Activated CD4-positive, alpha-beta memory T cell treated with anti-CD3 and anti-CD28 coated beads for 36 hours (primary cell): ENCODE measurements around the gene TRMT112. TPM values are rescaled to one million over a fixed set of nuclear protein-coding genes. Genes with fewer than 3 reads are reported as not detected.
A peak's percentile ranks its signal among the peaks of the same experiment; 100 is the strongest.

ENCODE experiments used
- CTCF ChIA-PET: fragments of 350-600 bp; sonication (Branson Sonifier 250); formaldehyde crosslinking; loops from one replicate; lab custom pipeline; 2021; ENCODE audit warnings: antibody characterized with exemption, inconsistent platforms; lab: Charles Lee
- POLR2A ChIA-PET: fragments of 350-600 bp; sonication (Branson Sonifier 250); formaldehyde crosslinking; loops from one replicate; lab custom pipeline; 2021; ENCODE audit warnings: antibody characterized with exemption; lab: Charles Lee
- DNase-seq: peaks from one replicate; pipeline ENCODE4 v3.0.0-alpha.2; 2020
- H3K27ac Mint-ChIP-seq: one replicate; pipeline ENCODE4 v1.8.0; 2021; ENCODE audit warnings: mixed read lengths
- H3K27me3 Mint-ChIP-seq: one replicate; pipeline ENCODE4 v1.8.0; 2021; ENCODE audit warnings: mixed read lengths
- H3K36me3 Mint-ChIP-seq: one replicate; pipeline ENCODE4 v1.8.0; 2021; ENCODE audit warnings: mixed read lengths
- H3K4me1 Mint-ChIP-seq: one replicate; pipeline ENCODE4 v1.8.0; 2021; ENCODE audit warnings: low read depth, mixed read lengths
- H3K4me3 Mint-ChIP-seq: one replicate; pipeline ENCODE4 v1.8.0; 2021; ENCODE audit warnings: mild to moderate bottlenecking, mixed read lengths
- H3K9me3 Mint-ChIP-seq: one replicate; pipeline ENCODE4 v1.8.0; 2021; ENCODE audit warnings: mixed read lengths
- intact Hi-C: fragments of 100-400 bp; cut with micrococcal nuclease; formaldehyde crosslinking; loops from one replicate; pipeline ENCODE4 v1.15.1; 2023
- total RNA-seq, 2 experiments: library from RNA; stranded (reverse); gene quantifications; one replicate each; pipeline ENCODE4 v1.2.3, GENCODE V29; 2021

The TRMT112 gene
- total RNA-seq, 2 experiments from 2014 or later: 255 to 258 TPM

- Mint-ChIP-seq H3K27ac (no peak overlapping the region), H3K9me3 (no peaks in the 10 kb centered on the region), H3K4me3 (no peak overlapping the region), H3K4me1 (peaks cover 22% of the 10 kb centered on the region), H3K27me3 (peaks cover 74% of the 10 kb centered on the region), H3K36me3 (no peaks in the 10 kb centered on the region)
- no peak for DNase-seq
- CTCF ChIA-PET: no interaction called here
- POLR2A ChIA-PET: no interaction called here
- intact Hi-C loops: no loop called here
Measured at GRCh38 chr11:64296236-64296635, 21.1 kb downstream of the TRMT112 start.

GRCh38 chr11:64295760-64296159, 21.6 kb downstream of the TRMT112 start:
- CTCF ChIA-PET: interaction anchor here (0.9 to 7.9 kb wide), 2 partner anchors 7 to 24 kb away, joined by 3 to 74 read pairs; partner anchors contain the start of genes CATSPERZ and ESRRA
- no peak overlapping the region for H3K4me3 Mint-ChIP-seq
- DNase-seq: no peak

GRCh38 chr11:64294774-64295173, 22.6 kb downstream of the TRMT112 start:
- Mint-ChIP-seq H3K27ac (no peak overlapping the region), H3K27me3 (peaks cover 73% of the 10 kb centered on the region), H3K36me3 (no peaks in the 10 kb centered on the region), H3K4me1 (peaks cover 14% of the 10 kb centered on the region), H3K9me3 (no peaks in the 10 kb centered on the region), H3K4me3 (no peak overlapping the region)
- POLR2A ChIA-PET: no interaction called here
- CTCF ChIA-PET: interaction anchor here (0.9 to 7.9 kb wide), 2 partner anchors 8 to 23 kb away, joined by 3 to 74 read pairs; partner anchors contain the start of genes CATSPERZ and ESRRA
- intact Hi-C loops: no loop called here
- DNase-seq: no peak

More at GRCh38 chr11:64295760-64296159, 21.6 kb downstream of the TRMT112 start:
- Mint-ChIP-seq H3K36me3 (no peaks in the 10 kb centered on the region), H3K27ac (no peak overlapping the region), H3K27me3 (peaks cover 76% of the 10 kb centered on the region), H3K9me3 (no peaks in the 10 kb centered on the region), H3K4me1 (peaks cover 20% of the 10 kb centered on the region)
- intact Hi-C loops: no loop called here
- POLR2A ChIA-PET: no interaction called here

- H3K4me1 Mint-ChIP-seq: peaks cover 10% of the 10 kb centered on the region
- ChIA-PET POLR2A (interaction anchor here (0.8 to 1.1 kb wide), 2 partner anchors 12 to 485 kb away, joined by 4 to 5 read pairs; partner anchors contain the start of gene ESRRA), CTCF (interaction anchor here (1.4 to 7.9 kb wide), 2 partner anchors 10 to 39 kb away, joined by 3 to 74 read pairs; partner anchors contain the start of genes CATSPERZ and ESRRA)
- no peaks in the 10 kb centered on the region for H3K9me3 Mint-ChIP-seq
- no peaks in the 10 kb centered on the region for H3K36me3 Mint-ChIP-seq
- H3K27me3 Mint-ChIP-seq: peaks cover 54% of the 10 kb centered on the region
- no peak for DNase-seq
- no peak overlapping the region for H3K4me3 Mint-ChIP-seq
- intact Hi-C loops: no loop called here
- H3K27ac Mint-ChIP-seq: no peak overlapping the region
Measured at GRCh38 chr11:64292460-64293254, 24.7 kb downstream of the TRMT112 start.

GRCh38 chr11:64291752-64292459, 25.5 kb downstream of the TRMT112 start:
- intact Hi-C loops: no loop called here
- Mint-ChIP-seq H3K36me3 (no peaks in the 10 kb centered on the region), H3K4me1 (peaks cover 7% of the 10 kb centered on the region), H3K4me3 (no peak overlapping the region), H3K9me3 (no peaks in the 10 kb centered on the region), H3K27me3 (peaks cover 47% of the 10 kb centered on the region), H3K27ac (no peak overlapping the region)
- ChIA-PET CTCF (interaction anchor here (1.4 to 7.9 kb wide), 2 partner anchors 11 to 40 kb away, joined by 3 to 74 read pairs; partner anchors contain the start of genes CATSPERZ and ESRRA), POLR2A (interaction anchor here (1.1 kb wide), 1 partner anchor 485 kb away, joined by 4 read pairs; no protein-coding TSS in a partner anchor)
- no peak for DNase-seq

GRCh38 chr11:64291262-64291751, 26.1 kb downstream of the TRMT112 start, which contains the start of gene KCNK4:
TSS of gene KCNK4 (plus strand) at chr11:64291302. CDS start at chr11:64293019, 1,717 bp downstream.
- Mint-ChIP-seq H3K27me3 (peaks cover 41% of the 10 kb centered on the region), H3K36me3 (no peaks in the 10 kb centered on the region), H3K4me3 (peak within 1 kb of the TSS; percentile 32), H3K27ac (no peak within 1 kb of the TSS), H3K4me1 (peaks cover 13% of the 10 kb centered on the region), H3K9me3 (no peaks in the 10 kb centered on the region)
- no peak for DNase-seq
- ChIA-PET CTCF (interaction anchor here (7.9 kb wide), 1 partner anchor 12 kb away, joined by 74 read pairs; the partner anchor contains the start of genes CATSPERZ and ESRRA), POLR2A (no interaction called here)
- intact Hi-C loops: no loop called here

GRCh38 chr11:64290352-64291261, 26.8 kb downstream of the TRMT112 start:
- peak overlapping the region; percentile 32 for H3K4me3 Mint-ChIP-seq
- no peaks in the 10 kb centered on the region for H3K9me3 Mint-ChIP-seq
- ChIA-PET POLR2A (no interaction called here), CTCF (interaction anchor here (1.3 to 7.9 kb wide), 2 partner anchors 12 to 86 kb away, joined by 3 to 74 read pairs; partner anchors contain the start of genes CATSPERZ and ESRRA)
- H3K27me3 Mint-ChIP-seq: peaks cover 35% of the 10 kb centered on the region
- H3K36me3 Mint-ChIP-seq: no peaks in the 10 kb centered on the region
- intact Hi-C loops: no loop called here
- no peak for DNase-seq
- no peak overlapping the region for H3K27ac Mint-ChIP-seq
- peaks cover 16% of the 10 kb centered on the region for H3K4me1 Mint-ChIP-seq

GRCh38 chr11:64289002-64289564, 28.3 kb downstream of the TRMT112 start:
- ChIA-PET CTCF (interaction anchor here (7.9 kb wide), 1 partner anchor 14 kb away, joined by 74 read pairs; the partner anchor contains the start of genes CATSPERZ and ESRRA), POLR2A (no interaction called here)
- H3K27me3 Mint-ChIP-seq: peaks cover 23% of the 10 kb centered on the region
- H3K36me3 Mint-ChIP-seq: no peaks in the 10 kb centered on the region
- no peak overlapping the region for H3K4me3 Mint-ChIP-seq
- H3K9me3 Mint-ChIP-seq: no peaks in the 10 kb centered on the region
- H3K4me1 Mint-ChIP-seq: peaks cover 16% of the 10 kb centered on the region
- intact Hi-C loops: no loop called here
- H3K27ac Mint-ChIP-seq: no peak overlapping the region
- DNase-seq: no peak

DNA sequence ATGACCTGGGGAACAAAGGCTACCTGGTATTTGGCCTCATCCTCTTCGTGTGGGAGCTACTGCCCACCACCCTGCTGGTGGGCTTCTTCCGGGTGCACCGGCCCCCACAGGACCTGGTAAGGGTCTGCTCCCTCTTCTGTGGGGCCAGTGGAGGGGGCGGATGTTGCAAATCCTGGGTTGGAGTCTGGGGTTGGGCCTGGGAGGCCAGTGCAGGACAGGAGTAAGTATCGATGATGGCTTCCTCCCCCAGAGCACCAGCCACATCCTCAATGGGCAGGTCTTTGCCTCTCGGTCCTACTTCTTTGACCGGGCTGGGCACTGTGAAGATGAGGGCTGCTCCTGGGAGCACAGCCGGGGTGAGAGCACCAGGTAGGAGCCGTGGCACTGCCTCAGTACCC, 29.0 kb downstream of the TRMT112 start:
- Mint-ChIP-seq H3K4me3 (no peak overlapping the region), H3K4me1 (peaks cover 17% of the 10 kb centered on the region), H3K27ac (no peak overlapping the region), H3K27me3 (peaks cover 17% of the 10 kb centered on the region), H3K36me3 (no peaks in the 10 kb centered on the region), H3K9me3 (no peaks in the 10 kb centered on the region)
- intact Hi-C loops: no loop called here
- POLR2A ChIA-PET: no interaction called here
- CTCF ChIA-PET: interaction anchor here (7.9 kb wide), 1 partner anchor 15 kb away, joined by 74 read pairs; the partner anchor contains the start of genes CATSPERZ and ESRRA
- no peak for DNase-seq

DNA sequence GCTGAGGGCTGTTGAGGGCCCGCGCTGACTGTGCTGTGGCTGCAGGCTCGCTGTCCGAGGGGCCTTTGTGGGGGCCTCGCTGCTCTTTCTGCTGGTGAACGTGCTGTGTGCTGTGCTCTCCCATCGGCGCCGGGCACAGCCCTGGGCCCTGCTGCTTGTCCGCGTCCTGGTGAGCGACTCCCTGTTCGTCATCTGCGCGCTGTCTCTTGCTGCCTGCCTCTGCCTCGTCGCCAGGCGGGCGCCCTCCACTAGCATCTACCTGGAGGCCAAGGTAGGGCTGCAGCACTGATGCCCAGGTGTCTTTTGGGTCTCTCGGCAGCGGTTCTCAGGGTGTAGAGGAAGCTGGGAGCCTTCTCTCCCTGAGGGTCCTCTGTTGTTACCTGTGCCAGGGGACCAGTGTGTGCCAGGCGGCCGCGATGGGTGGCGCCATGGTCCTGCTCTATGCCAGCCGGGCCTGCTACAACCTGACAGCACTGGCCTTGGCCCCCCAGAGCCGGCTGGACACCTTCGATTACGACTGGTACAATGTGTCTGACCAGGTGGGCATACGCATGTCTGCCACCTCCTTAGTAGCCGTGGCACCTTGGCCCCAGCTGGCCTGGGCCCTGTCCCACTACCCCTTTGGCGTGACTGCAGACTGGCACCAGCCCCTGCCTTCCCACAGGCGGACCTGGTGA, 29.5 kb downstream of the TRMT112 start:
- DNase-seq: no peak
- Mint-ChIP-seq H3K4me1 (peaks cover 21% of the 10 kb centered on the region), H3K27me3 (peaks cover 13% of the 10 kb centered on the region), H3K9me3 (no peaks in the 10 kb centered on the region), H3K4me3 (no peak overlapping the region), H3K36me3 (no peaks in the 10 kb centered on the region), H3K27ac (no peak overlapping the region)
- ChIA-PET POLR2A (no interaction called here), CTCF (interaction anchor here (7.9 kb wide), 1 partner anchor 15 kb away, joined by 74 read pairs; the partner anchor contains the start of genes CATSPERZ and ESRRA)
- intact Hi-C loops: no loop called here
